HG02678 (cell line): ENCODE results near the gene MAGEL2.
"Not testable (repeated sequence)": the region's sequence is repeated elsewhere in the genome, so short reads cannot be mapped to it uniquely, and the experiment has no call there.

Experiments
- ATAC-seq: cut with Tn5 transposase; IDR thresholded peaks from one replicate; pipeline ENCODE4 v1.9.1; 2021; ENCODE audit warnings: mild to moderate bottlenecking, moderate library complexity; ENCODE audit not compliant: unreplicated experiment

Gene MAGEL2

GRCh38 chr15:23616536-23616935, 31.1 kb downstream of the MAGEL2 start:
- ATAC-seq, result no peak

GRCh38 chr15:23606226-23606625, 41.4 kb downstream of the MAGEL2 start:
- ATAC-seq, result no peak

GRCh38 chr15:23602124-23602523, 45.5 kb downstream of the MAGEL2 start:
- no peak for ATAC-seq

- no peak for ATAC-seq
Measured at GRCh38 chr15:23599053-23599452, 48.6 kb downstream of the MAGEL2 start.

- ATAC-seq, result not testable (repeated sequence)
Measured at GRCh38 chr15:23597278-23597677, 50.4 kb downstream of the MAGEL2 start.

GRCh38 chr15:23596736-23597135, 50.9 kb downstream of the MAGEL2 start:
- no peak for ATAC-seq

- no peak for ATAC-seq
Measured at GRCh38 chr15:23595368-23595767, 52.3 kb downstream of the MAGEL2 start.

- ATAC-seq, result no peak
Measured at GRCh38 chr15:23594252-23594770, 53.4 kb downstream of the MAGEL2 start.
